Progenitor cell of endocrine pancreas (in vitro differentiated cells): Measurements from ENCODE around the gene PFDN1. TPM values are rescaled to one million over a fixed set of nuclear protein-coding genes. Genes with fewer than 3 reads are reported as not detected.

Experiments
- DNase-seq: peaks from one replicate; pipeline ENCODE4 v3.0.0; 2021; ENCODE audit warnings: low spot score; ENCODE audit not compliant: unreplicated experiment
- H3K27ac Mint-ChIP-seq: 2 replicates; pipeline ENCODE4 v1.8.0; 2021; ENCODE audit warnings: mild to moderate bottlenecking, moderate library complexity, mixed read lengths
- H3K27me3 Mint-ChIP-seq: 2 replicates; pipeline ENCODE4 v1.8.0; 2021; ENCODE audit warnings: mixed read lengths
- H3K36me3 Mint-ChIP-seq: 2 replicates; pipeline ENCODE4 v1.8.0; 2022; ENCODE audit warnings: mixed read lengths; ENCODE audit not compliant: insufficient read depth
- H3K4me1 Mint-ChIP-seq: 2 replicates; pipeline ENCODE4 v1.8.0; 2021; ENCODE audit warnings: low read depth, mixed read lengths
- H3K4me3 Mint-ChIP-seq: 2 replicates; pipeline ENCODE4 v1.8.0; 2021; ENCODE audit warnings: low read depth, mild to moderate bottlenecking, moderate library complexity, mixed read lengths
- H3K9me3 Mint-ChIP-seq: 2 replicates; pipeline ENCODE4 v1.8.0; 2021; ENCODE audit warnings: low read depth, mixed read lengths
- CTCF ChIP-seq: fragments of 200-600 bp; sonication (generic); IDR thresholded peaks from one replicate; pipeline ENCODE4 v1.5.0; 2021; ENCODE audit warnings: antibody characterized with exemption, mild to moderate bottlenecking; ENCODE audit not compliant: unreplicated experiment
- total RNA-seq: library from RNA; stranded (reverse); gene quantifications from 2 replicates; pipeline ENCODE4 v1.2.1, GENCODE V29; 2021

Gene PFDN1
- total RNA-seq, 1 donor from 2014 or later = 65.1 TPM

- no peak for DNase-seq
- no peak for TF ChIP-seq CTCF
- peaks cover 14% of the 10 kb centered on the region for H3K4me1 Mint-ChIP-seq
- H3K36me3 Mint-ChIP-seq = peaks cover 1% of the 10 kb centered on the region
- H3K27ac Mint-ChIP-seq = no peak overlapping the region
- no peaks in the 10 kb centered on the region for H3K9me3 Mint-ChIP-seq
- no peak overlapping the region for H3K4me3 Mint-ChIP-seq
- H3K27me3 Mint-ChIP-seq = peaks cover 3% of the 10 kb centered on the region
Observed at GRCh38 chr5:140305471-140305870, 2.6 kb upstream of the PFDN1 start.

GRCh38 chr5:140303966-140304365 is 1.1 kb upstream of the PFDN1 start:
- no peaks in the 10 kb centered on the region for H3K9me3 Mint-ChIP-seq
- no peak overlapping the region for H3K27ac Mint-ChIP-seq
- H3K4me1 Mint-ChIP-seq = peaks cover 16% of the 10 kb centered on the region
- peaks cover 7% of the 10 kb centered on the region for H3K36me3 Mint-ChIP-seq
- H3K4me3 Mint-ChIP-seq = peak overlapping the region; percentile 19
- TF ChIP-seq CTCF = no peak
- no peaks in the 10 kb centered on the region for H3K27me3 Mint-ChIP-seq
- DNase-seq = no peak

GRCh38 chr5:140301136-140301535 is 1.8 kb downstream of the PFDN1 start:
- DNase-seq = no peak
- Mint-ChIP-seq H3K9me3 (no peaks in the 10 kb centered on the region), H3K27ac (no peak overlapping the region), H3K4me3 (peak overlapping the region; percentile 99), H3K4me1 (peaks cover 20% of the 10 kb centered on the region), H3K36me3 (peaks cover 12% of the 10 kb centered on the region), H3K27me3 (no peaks in the 10 kb centered on the region)
- TF ChIP-seq CTCF = no peak

DNA sequence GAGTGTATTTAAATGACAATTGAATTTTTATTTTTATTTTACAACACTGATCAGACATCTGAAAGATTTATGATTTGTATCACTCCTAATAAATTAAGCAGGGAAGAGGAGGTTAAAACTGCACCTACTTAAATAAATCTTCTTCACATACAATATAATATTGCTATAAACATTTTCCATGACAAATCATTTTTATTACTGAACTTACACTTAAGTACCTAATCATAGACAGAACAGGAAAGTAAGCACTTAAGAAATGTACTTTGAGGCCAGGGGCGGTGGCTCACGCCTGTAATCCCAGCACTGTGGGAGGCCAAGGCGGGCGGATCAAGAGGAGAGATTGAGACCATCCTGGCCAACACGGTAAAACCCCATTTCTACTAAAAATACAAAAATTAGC is 3.8 kb downstream of the PFDN1 start:
- H3K27ac Mint-ChIP-seq = no peak overlapping the region
- no peak for TF ChIP-seq CTCF

DNA sequence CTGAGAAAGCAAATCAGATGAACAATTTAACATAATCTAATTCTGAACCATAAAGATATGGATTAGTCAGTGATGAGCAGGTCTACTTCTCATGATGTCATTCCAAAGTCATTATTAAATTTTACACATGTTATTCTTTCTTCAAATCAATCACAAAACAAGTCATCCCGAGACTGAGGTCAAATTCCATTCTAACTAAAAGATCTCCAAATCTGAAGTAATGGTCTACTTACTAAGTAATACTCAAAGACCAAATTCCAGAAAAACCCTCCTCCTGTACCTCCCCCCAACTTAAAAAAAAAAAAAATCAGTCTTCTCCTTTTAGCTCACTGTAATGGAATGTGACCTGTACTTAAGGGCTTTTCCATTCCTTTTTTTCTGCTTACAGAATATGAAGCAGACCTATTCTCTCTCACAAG is 4.7 kb downstream of the PFDN1 start:
- H3K27ac Mint-ChIP-seq = peak overlapping the region; percentile 33
- no peak for DNase-seq
- peaks cover 12% of the 10 kb centered on the region for H3K36me3 Mint-ChIP-seq
- no peak for TF ChIP-seq CTCF
- no peak overlapping the region for H3K4me3 Mint-ChIP-seq
- H3K27me3 Mint-ChIP-seq = no peaks in the 10 kb centered on the region
- H3K4me1 Mint-ChIP-seq = peaks cover 27% of the 10 kb centered on the region
- no peaks in the 10 kb centered on the region for H3K9me3 Mint-ChIP-seq

More for the DNA sequence above, 3.8 kb downstream of the PFDN1 start:
- no peaks in the 10 kb centered on the region for H3K27me3 Mint-ChIP-seq
- peaks cover 21% of the 10 kb centered on the region for H3K4me1 Mint-ChIP-seq
- H3K9me3 Mint-ChIP-seq = no peaks in the 10 kb centered on the region
- H3K4me3 Mint-ChIP-seq = no peak overlapping the region
- H3K36me3 Mint-ChIP-seq = peaks cover 12% of the 10 kb centered on the region
- no peak for DNase-seq
